SU-DHL-6 (cell line): ENCODE measurements around the gene HOXC13.

Source experiments
- CTCF ChIP-seq: fragments of 200-600 bp; sonication (generic); IDR thresholded peaks from one replicate; pipeline ENCODE4 v1.5.1; 2017; ENCODE audit warnings: antibody characterized with exemption, mild to moderate bottlenecking, low read length, moderate library complexity; ENCODE audit not compliant: insufficient read depth, poor library complexity, severe bottlenecking
- EZH2phosphoT487 ChIP-seq: fragments of 200-600 bp; sonication (generic), shearing (Covaris generic); conservative IDR thresholded peaks from 2 replicates; pipeline ENCODE4 v1.6.1; 2018; ENCODE audit warnings: mild to moderate bottlenecking, antibody characterized with exemption, low read length, moderate library complexity, mixed read lengths

- TF ChIP-seq CTCF: no peak
- no peak for TF ChIP-seq EZH2phosphoT487
Measured at GRCh38 chr12:53985994-53986685, 47.5 kb downstream of the HOXC13 start.
